ENCODE results near the gene GJD2. TPM values are rescaled to one million over a fixed set of nuclear protein-coding genes. Genes with fewer than 3 reads are reported as not detected.

The GJD2 gene
- total and polyA plus RNA-seq, 2 of the 13 experiments (the other 11 are each of a cell fraction or from before 2014, with no cell fraction given), result not detected

- no peaks in the 10 kb centered on the region for H3K79me2 ChIP-seq (ENCODE audit: insufficient read depth, low read length)
- POLR2A ChIA-PET, result no interaction called here
- no peak overlapping the region for H3K9ac ChIP-seq (ENCODE audit: insufficient read depth, low read depth, low read length)
- ATAC-seq (no peak), DNase-seq (ENCODE audit: low spot score) (no peak), FAIRE-seq (no peak)
- H3K4me1 ChIP-seq (ENCODE audit: insufficient read depth, low read length), result no peaks in the 10 kb centered on the region
- CTCF ChIA-PET (ENCODE audit: low intra/inter-chr PET ratio, low total read pairs), result no interaction called here
- no peak overlapping the region for H3K4me3 ChIP-seq (replicated peaks in 1 of 3; ENCODE audit: insufficient read depth in 1 of 3, low read depth in 2 of 3, low read length in 3 of 3)
- TF ChIP-seq FOXK2 (IDR thresholded peaks at IDR 0.05), result no peak
- no peak for TF ChIP-seq ZC3H4 (CRISPR knock-in tag; IDR thresholded peaks at IDR 0.05; ENCODE audit: borderline replicate concordance)
- TF ChIP-seq POLR2G (IDR thresholded peaks at IDR 0.05; ENCODE audit: low read depth, low read length), result no peak
- TF ChIP-seq ELF1 (CRISPR knock-in tag; IDR thresholded peaks at IDR 0.05), result no peak
- no peak for TF ChIP-seq NR1H2 (CRISPR knock-in tag; IDR thresholded peaks at IDR 0.05; ENCODE audit: borderline replicate concordance, low read depth)
- no peak for TF ChIP-seq ZNF260 (CRISPR knock-in tag; IDR thresholded peaks at IDR 0.05; ENCODE audit: borderline replicate concordance, low read depth)
- in situ Hi-C loops (cut with HindIII; ENCODE audit: extremely low pct_ligation_motif_present, low pct_unique_long_range_greater_than_20kb) (no loop called here), intact Hi-C loops (cut with micrococcal nuclease; ENCODE audit: unreplicated experiment) (no loop called here)
- no peaks in the 10 kb centered on the region for H4K20me1 ChIP-seq (ENCODE audit: insufficient read depth, low read length)
- WGBS (ENCODE audit: low lambda C conversion rate), result 15% methylated on average over 2 of the region's 2 CpGs
- no peaks in the 10 kb centered on the region for H3K36me3 ChIP-seq (replicated peaks in 1 of 2; ENCODE audit: control insufficient read depth in 1 of 2, insufficient read depth in 2 of 2, low read length in 2 of 2)
- H3K27me3 ChIP-seq (ENCODE audit: control insufficient read depth in 1 of 2, insufficient read depth in 2 of 2, low read length in 2 of 2), result peaks cover 1 to 63% of the 10 kb centered on the region in 2 experiments; a peak in 4 of 5 replicates
- no peak overlapping the region for H3K4me2 ChIP-seq (ENCODE audit: low read depth, low read length)
- H2AFZ ChIP-seq (ENCODE audit: low read length), result no peak overlapping the region
- no TSS peak for BruUV-seq (replicated peaks)
- H3K27ac ChIP-seq (ENCODE audit: extremely low read length, insufficient read depth, low read length), result no peak overlapping the region
- no peaks in the 10 kb centered on the region for H3K9me3 ChIP-seq (ENCODE audit: low read length)
Measured at GRCh38 chr15:34793901-34794300, 39.1 kb upstream of the GJD2 start.

DNA sequence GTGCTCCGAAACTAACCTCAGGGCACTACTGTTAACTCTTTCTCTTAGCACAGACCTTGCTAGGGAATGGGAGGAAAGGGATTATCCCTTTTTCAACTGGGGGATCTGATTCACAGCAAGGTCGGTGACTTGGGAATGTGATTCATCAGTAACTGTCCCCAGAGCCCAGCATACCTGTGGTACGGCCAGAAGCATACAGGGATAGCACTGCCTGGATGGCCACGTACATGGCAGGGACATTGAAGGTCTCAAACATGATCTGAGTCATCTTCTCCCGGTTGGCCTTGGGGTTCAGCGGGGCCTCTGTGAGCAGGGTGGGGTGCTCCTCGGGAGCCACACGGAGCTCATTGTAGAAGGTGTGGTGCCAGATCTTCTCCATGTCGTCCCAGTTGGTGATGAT, 38.3 kb upstream of the GJD2 start:
- CTCF ChIA-PET (ENCODE audit: low intra/inter-chr PET ratio, low total read pairs), result no interaction called here
- no peak for FAIRE-seq
- H2AFZ ChIP-seq (ENCODE audit: low read length), result no peak overlapping the region
- no peak overlapping the region for H3K4me3 ChIP-seq (replicated peaks in 1 of 3; ENCODE audit: insufficient read depth in 1 of 3, low read depth in 2 of 3, low read length in 3 of 3)
- in situ Hi-C loops (cut with HindIII; ENCODE audit: extremely low pct_ligation_motif_present, low pct_unique_long_range_greater_than_20kb), result no loop called here
- H3K9me3 ChIP-seq (ENCODE audit: low read length), result no peaks in the 10 kb centered on the region
- no peaks in the 10 kb centered on the region for H3K36me3 ChIP-seq (replicated peaks in 1 of 2; ENCODE audit: control insufficient read depth in 1 of 2, insufficient read depth in 2 of 2, low read length in 2 of 2)
- intact Hi-C loops (cut with micrococcal nuclease; ENCODE audit: unreplicated experiment), result no loop called here
- no peak overlapping the region for H3K9ac ChIP-seq (ENCODE audit: insufficient read depth, low read depth, low read length)
- H3K4me1 ChIP-seq (ENCODE audit: insufficient read depth, low read length), result no peaks in the 10 kb centered on the region
- whole genome bisulfite sequencing (ENCODE audit: low lambda C conversion rate), result 6% methylated on average over 3 of the region's 9 CpGs
- DNase-seq (ENCODE audit: low spot score), result no peak
- peaks cover 1 to 60% of the 10 kb centered on the region in 2 experiments; a peak in 4 of 5 replicates for H3K27me3 ChIP-seq (ENCODE audit: control insufficient read depth in 1 of 2, insufficient read depth in 2 of 2, low read length in 2 of 2)
- POLR2A ChIA-PET, result no interaction called here
- no peaks in the 10 kb centered on the region for H3K79me2 ChIP-seq (ENCODE audit: insufficient read depth, low read length)
- no peak overlapping the region for H3K4me2 ChIP-seq (ENCODE audit: low read depth, low read length)
- H4K20me1 ChIP-seq (ENCODE audit: insufficient read depth, low read length), result no peaks in the 10 kb centered on the region
- BruUV-seq (replicated peaks), result no TSS peak
- no peak overlapping the region for H3K27ac ChIP-seq (ENCODE audit: extremely low read length, insufficient read depth, low read length)
- no peak for ATAC-seq
- no peak for TF ChIP-seq PATZ1 (CRISPR knock-in tag; IDR thresholded peaks at IDR 0.05)
- TF ChIP-seq, protein P1, sequence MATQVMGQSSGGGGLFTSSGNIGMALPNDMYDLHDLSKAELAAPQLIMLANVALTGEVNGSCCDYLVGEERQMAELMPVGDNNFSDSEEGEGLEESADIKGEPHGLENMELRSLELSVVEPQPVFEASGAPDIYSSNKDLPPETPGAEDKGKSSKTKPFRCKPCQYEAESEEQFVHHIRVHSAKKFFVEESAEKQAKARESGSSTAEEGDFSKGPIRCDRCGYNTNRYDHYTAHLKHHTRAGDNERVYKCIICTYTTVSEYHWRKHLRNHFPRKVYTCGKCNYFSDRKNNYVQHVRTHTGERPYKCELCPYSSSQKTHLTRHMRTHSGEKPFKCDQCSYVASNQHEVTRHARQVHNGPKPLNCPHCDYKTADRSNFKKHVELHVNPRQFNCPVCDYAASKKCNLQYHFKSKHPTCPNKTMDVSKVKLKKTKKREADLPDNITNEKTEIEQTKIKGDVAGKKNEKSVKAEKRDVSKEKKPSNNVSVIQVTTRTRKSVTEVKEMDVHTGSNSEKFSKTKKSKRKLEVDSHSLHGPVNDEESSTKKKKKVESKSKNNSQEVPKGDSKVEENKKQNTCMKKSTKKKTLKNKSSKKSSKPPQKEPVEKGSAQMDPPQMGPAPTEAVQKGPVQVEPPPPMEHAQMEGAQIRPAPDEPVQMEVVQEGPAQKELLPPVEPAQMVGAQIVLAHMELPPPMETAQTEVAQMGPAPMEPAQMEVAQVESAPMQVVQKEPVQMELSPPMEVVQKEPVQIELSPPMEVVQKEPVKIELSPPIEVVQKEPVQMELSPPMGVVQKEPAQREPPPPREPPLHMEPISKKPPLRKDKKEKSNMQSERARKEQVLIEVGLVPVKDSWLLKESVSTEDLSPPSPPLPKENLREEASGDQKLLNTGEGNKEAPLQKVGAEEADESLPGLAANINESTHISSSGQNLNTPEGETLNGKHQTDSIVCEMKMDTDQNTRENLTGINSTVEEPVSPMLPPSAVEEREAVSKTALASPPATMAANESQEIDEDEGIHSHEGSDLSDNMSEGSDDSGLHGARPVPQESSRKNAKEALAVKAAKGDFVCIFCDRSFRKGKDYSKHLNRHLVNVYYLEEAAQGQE (IDR thresholded peaks at IDR 0.05; ENCODE audit: borderline replicate concordance in 1 of 2, low read depth in 1 of 2, low read length in 2 of 2), result no peak
- no peak for TF ChIP-seq MEF2D (CRISPR knock-in tag; IDR thresholded peaks at IDR 0.05)
- no peak for TF ChIP-seq TOPORS (CRISPR knock-in tag; IDR thresholded peaks at IDR 0.05)
- TF ChIP-seq SRSF4 (IDR thresholded peaks at IDR 0.05; ENCODE audit: low read depth, low read length, poor library complexity, severe bottlenecking), result no peak
- no peak for TF ChIP-seq RFX3 (CRISPR knock-in tag; IDR thresholded peaks at IDR 0.05)
- no peak for TF ChIP-seq EP300 (IDR thresholded peaks at IDR 0.05; ENCODE audit: low read depth in 2 of 2, low read length in 2 of 2)
- TF ChIP-seq EP300 (CRISPR knock-in tag; IDR thresholded peaks at IDR 0.05; ENCODE audit: borderline replicate concordance), result no peak
